Glutamatergic neuron (in vitro differentiated cells): Measurements from ENCODE around the gene C2CD2. TPM values are rescaled to one million over a fixed set of nuclear protein-coding genes. Genes with fewer than 3 reads are reported as not detected.

Source experiments
- DNase-seq: peaks from one replicate; pipeline ENCODE4 v3.0.0; 2022
- H3K27ac Mint-ChIP-seq: one replicate; pipeline ENCODE4 v1.8.0; 2020; ENCODE audit warnings: mild to moderate bottlenecking, mixed read lengths, inconsistent platforms; ENCODE audit not compliant: unreplicated experiment
- H3K27me3 Mint-ChIP-seq: one replicate; pipeline ENCODE4 v1.8.0; 2020; ENCODE audit warnings: mild to moderate bottlenecking, moderate library complexity, mixed read lengths, inconsistent platforms; ENCODE audit not compliant: unreplicated experiment
- H3K36me3 Mint-ChIP-seq: one replicate; pipeline ENCODE4 v1.8.0; 2020; ENCODE audit warnings: mild to moderate bottlenecking, mixed read lengths, inconsistent platforms; ENCODE audit not compliant: unreplicated experiment
- H3K4me1 Mint-ChIP-seq: one replicate; pipeline ENCODE4 v1.8.0; 2020; ENCODE audit warnings: mild to moderate bottlenecking, low read depth, mixed read lengths, inconsistent platforms; ENCODE audit not compliant: unreplicated experiment
- H3K4me3 Mint-ChIP-seq: one replicate; pipeline ENCODE4 v1.8.0; 2020; ENCODE audit warnings: mild to moderate bottlenecking, mixed read lengths, inconsistent platforms; ENCODE audit not compliant: unreplicated experiment
- H3K9me3 Mint-ChIP-seq: one replicate; pipeline ENCODE4 v1.8.0; 2020; ENCODE audit warnings: mild to moderate bottlenecking, moderate library complexity, mixed read lengths, inconsistent platforms; ENCODE audit not compliant: unreplicated experiment
- CTCF ChIP-seq: fragments of 200-600 bp; sonication (generic); IDR thresholded peaks from one replicate; pipeline ENCODE4 v1.5.0; 2021; ENCODE audit not compliant: partially characterized antibody, unreplicated experiment
- total RNA-seq: library from RNA; stranded (reverse); fragmentation: NEBNext Ultra II Directional; extraction: Animal tissue kit (Norgen Biotek cat#: 25700); gene quantifications from one replicate; pipeline ENCODE4 v1.2.1, GENCODE V29; 2021; ENCODE audit not compliant: unreplicated experiment

C2CD2 gene
- total RNA-seq, 1 donor from 2014 or later = 0.78 TPM

GRCh38 chr21:41958886-41959563 lies 5.2 kb upstream of the C2CD2 start:
- Mint-ChIP-seq H3K4me3 (no peak overlapping the region), H3K36me3 (no peaks in the 10 kb centered on the region), H3K9me3 (peaks cover 8% of the 10 kb centered on the region), H3K4me1 (peaks cover 10% of the 10 kb centered on the region), H3K27me3 (peaks cover 6% of the 10 kb centered on the region), H3K27ac (no peak overlapping the region)
- DNase-seq = no peak
- TF ChIP-seq CTCF = no peak

- Mint-ChIP-seq H3K9me3 (peaks cover 8% of the 10 kb centered on the region), H3K36me3 (no peaks in the 10 kb centered on the region), H3K27ac (no peak overlapping the region), H3K4me1 (peaks cover 8% of the 10 kb centered on the region), H3K4me3 (no peak overlapping the region), H3K27me3 (peaks cover 6% of the 10 kb centered on the region)
- DNase-seq = no peak
- no peak for TF ChIP-seq CTCF
These were observed 4.4 kb upstream of the C2CD2 start for GRCh38 chr21:41957991-41958766.

GRCh38 chr21:41956926-41957729 lies 3.3 kb upstream of the C2CD2 start:
- Mint-ChIP-seq H3K27me3 (peaks cover 12% of the 10 kb centered on the region), H3K4me1 (peaks cover 8% of the 10 kb centered on the region), H3K9me3 (peaks cover 11% of the 10 kb centered on the region), H3K4me3 (no peak overlapping the region), H3K36me3 (no peaks in the 10 kb centered on the region), H3K27ac (no peak overlapping the region)
- no peak for TF ChIP-seq CTCF
- no peak for DNase-seq

- no peak for TF ChIP-seq CTCF
- Mint-ChIP-seq H3K4me3 (no peak overlapping the region), H3K36me3 (no peaks in the 10 kb centered on the region), H3K9me3 (peaks cover 12% of the 10 kb centered on the region), H3K4me1 (peaks cover 5% of the 10 kb centered on the region), H3K27me3 (peaks cover 15% of the 10 kb centered on the region), H3K27ac (no peak overlapping the region)
- no peak for DNase-seq
These were observed 1.7 kb upstream of the C2CD2 start for GRCh38 chr21:41955516-41955915.
